Right lung (tissue), 5 donors: ENCODE results near the gene LCAT. TPM values are rescaled to one million over a fixed set of nuclear protein-coding genes. Genes with fewer than 3 reads are reported as not detected.
"Not testable (repeated sequence)": the region's sequence is repeated elsewhere in the genome, so short reads cannot be mapped to it uniquely, and the experiment has no call there.

ENCODE experiments used
- DNase-seq, 2 donors: peaks; one replicate each; pipeline ENCODE4 v3.0.0-alpha.2; 2013
- polyA plus RNA-seq, 5 donors: library from polyadenylated mRNA; unstranded; fragments of 120-200 nt; gene quantifications; one replicate each; pipeline versions ENCODE4 v1.2.1 to v1.2.3, GENCODE V29; 2013; ENCODE audit warnings: inconsistent platforms in 1 of 5, low replicate concordance in 1 of 5; ENCODE audit not compliant: insufficient read length in 5 of 5, insufficient read depth in 1 of 5

LCAT gene
- polyA plus RNA-seq, 5 donors, result 19.7 to 31.4 (median 27.9) TPM

GRCh38 chr16:67915831-67916723 is 27.8 kb downstream of the LCAT start:
- DNase-seq, result no peak

- not testable (repeated sequence) for DNase-seq
Observed at GRCh38 chr16:67915496-67915769, 28.5 kb downstream of the LCAT start.

- DNase-seq, result no peak
Observed at GRCh38 chr16:67914758-67915495, 29.0 kb downstream of the LCAT start.

DNA sequence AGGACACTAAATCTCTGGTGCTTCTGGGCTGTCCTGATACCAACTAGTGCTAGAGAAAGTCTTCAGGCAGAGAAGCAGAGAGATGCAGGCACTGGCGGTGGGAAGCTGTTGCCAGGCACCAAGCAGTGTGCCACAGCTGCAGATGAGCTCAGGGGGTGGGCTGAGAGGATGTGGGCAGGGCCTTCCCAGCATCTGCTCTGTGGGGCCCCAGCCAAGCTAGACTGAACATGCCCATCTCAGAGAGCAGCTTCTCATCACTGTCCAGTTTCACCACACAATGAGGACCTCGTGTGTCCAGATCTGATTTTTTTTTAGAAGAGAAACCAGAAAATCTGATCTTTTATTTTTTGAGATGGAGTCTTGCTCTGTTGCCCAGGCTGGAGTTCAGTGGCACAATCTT is 33.8 kb downstream of the LCAT start:
- DNase-seq, result no peak

- no peak for DNase-seq
Observed at GRCh38 chr16:67909056-67909742, 34.7 kb downstream of the LCAT start.

DNA sequence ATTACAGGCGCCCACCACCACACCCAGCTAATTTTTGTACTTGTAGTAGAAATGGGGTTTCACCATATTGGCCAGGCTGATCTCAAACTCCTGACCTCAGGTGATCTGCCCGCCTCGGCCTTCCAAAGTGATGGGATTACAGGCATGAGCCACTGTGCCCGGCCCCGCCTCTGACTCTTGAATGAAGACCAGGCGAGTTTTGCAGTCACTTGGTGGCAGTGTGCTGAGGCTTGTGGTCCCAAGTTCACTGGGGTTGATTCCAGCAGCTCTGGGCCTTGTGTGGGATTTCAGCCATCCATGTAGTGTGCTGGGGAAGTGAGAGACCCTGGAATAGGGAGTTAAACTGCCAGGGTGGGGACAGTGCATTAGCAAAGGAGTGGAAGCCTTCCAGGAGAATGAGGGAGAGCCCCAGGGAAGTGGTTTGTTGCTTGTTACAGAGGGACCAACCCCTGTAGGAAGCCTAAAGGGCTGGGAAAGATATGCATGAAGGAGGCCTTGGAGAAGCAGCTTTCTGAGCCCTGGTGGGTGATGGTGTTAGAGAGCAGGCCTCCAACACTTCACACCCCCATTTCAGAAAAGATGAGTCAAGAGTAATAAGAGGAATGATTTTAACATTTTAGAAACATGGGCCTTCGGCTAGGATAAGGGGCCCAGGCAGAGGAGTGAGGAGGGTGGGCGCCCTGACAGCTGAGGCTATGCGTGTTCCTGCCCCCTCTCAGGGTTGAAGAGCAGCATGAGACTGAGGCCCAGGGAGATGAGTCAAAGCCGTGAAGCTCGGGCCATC is 36.3 kb downstream of the LCAT start:
- no peak for DNase-seq

DNA sequence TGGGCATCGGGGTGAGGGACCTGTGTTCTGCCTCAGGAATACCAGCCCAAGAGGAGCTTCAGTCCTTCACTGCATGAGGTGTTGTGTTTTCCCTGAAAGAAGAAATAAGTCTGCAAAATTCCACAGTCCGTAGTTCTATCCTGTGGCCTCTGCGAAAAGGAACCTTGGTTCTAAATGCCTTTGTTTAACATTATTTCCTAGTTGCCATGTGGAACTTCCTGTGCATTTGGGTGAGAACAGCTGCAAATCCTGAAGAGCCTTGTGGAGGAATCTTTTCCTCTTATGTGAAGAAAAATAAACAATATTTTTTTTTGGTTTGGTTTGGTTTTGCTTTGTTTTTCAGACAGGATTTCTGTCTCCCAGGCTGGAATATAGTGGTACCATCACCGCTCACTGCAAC is 41.1 kb downstream of the LCAT start:
- DNase-seq, result no peak

GRCh38 chr16:67901734-67902133 is 42.2 kb downstream of the LCAT start:
- no peak for DNase-seq

DNA sequence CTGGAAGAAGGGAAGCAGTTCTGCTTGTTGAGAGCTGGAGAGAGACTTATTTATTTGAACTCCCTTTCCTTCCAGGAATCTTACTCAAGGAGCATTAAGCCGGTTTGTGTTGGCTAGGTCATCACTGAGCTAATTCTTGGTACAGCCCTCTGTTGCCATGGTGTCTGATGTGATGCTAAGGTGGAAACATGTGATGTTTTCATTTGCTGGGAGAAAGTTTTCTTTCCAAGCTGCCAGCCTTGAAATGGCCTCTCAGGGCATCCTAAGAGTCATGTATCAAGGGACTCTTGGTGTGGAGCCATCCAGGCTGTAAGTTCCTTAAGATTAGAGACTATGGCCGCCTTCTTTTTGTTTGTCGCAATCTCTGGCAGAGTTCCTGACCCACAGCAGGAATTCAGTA is 46.7 kb downstream of the LCAT start:
- no peak for DNase-seq

- no peak for DNase-seq
Observed at GRCh38 chr16:67893743-67894399, 50.0 kb downstream of the LCAT start.

- peak; percentile 93 to 94 for DNase-seq
Observed at GRCh38 chr16:67892899-67893742, 50.8 kb downstream of the LCAT start, which contains the start of gene PSKH1. PSKH1 (plus strand) TSS chr16:67893254; CDS start chr16:67908750, 15,496 bp downstream.

DNA sequence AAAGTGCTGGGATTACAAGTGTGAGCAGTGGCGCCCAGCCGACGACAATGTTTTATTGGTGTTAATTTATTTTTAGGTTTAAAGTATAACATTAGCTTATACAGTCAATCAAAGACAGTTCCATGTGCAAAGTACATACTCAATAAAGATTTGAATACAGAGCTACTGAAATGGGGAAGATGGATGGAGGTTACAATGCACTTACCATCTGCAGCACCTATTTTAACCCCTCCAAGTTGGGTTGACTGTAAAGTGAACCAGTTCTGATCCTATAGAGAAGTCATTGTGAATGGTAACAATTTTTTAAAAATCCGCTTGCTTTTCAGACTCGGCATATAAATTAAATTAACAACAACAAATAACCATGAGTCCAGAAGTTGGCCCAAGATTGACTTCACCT is 51.5 kb downstream of the LCAT start:
- no peak for DNase-seq

Other genes starting within 250 kb of the LCAT start
- 10 to 100 TPM; 28.1 to 40.8 (median 36.1) TPM for gene GFOD2, start 224.8 kb downstream of the LCAT start, polyA plus RNA-seq
- 10 to 100 TPM; 27.8 to 48.2 (median 36.8) TPM for gene RANBP10, start 137.6 kb downstream of the LCAT start, polyA plus RNA-seq
- 1 to 10 TPM; 4.8 to 7.4 (median 6.6) TPM for gene TSNAXIP1, start 137.2 kb downstream of the LCAT start, polyA plus RNA-seq
- 10 to 100 TPM; 23.9 to 34.0 (median 28.5) TPM for gene THAP11, start 101.8 kb downstream of the LCAT start, polyA plus RNA-seq
- 100 to 1,000 TPM; 106 to 132 (median 111) TPM for gene NUTF2, start 97.2 kb downstream of the LCAT start, polyA plus RNA-seq
- gene CENPT, start 96.4 kb downstream of the LCAT start, polyA plus RNA-seq, result 10 to 100 TPM; 46.6 to 63.5 (median 55.7) TPM
- 10 to 100 TPM; 57.8 to 86.4 (median 78.3) TPM for gene EDC4, start 71.1 kb downstream of the LCAT start, polyA plus RNA-seq
- 1 to 10 TPM in 4 of 5 donors, under 1 TPM in 1; 0.60 to 3.5 (median 2.2) TPM for gene NRN1L, start 59.2 kb downstream of the LCAT start, polyA plus RNA-seq
- gene PSKH1, start 50.9 kb downstream of the LCAT start, polyA plus RNA-seq, result 10 to 100 TPM; 21.5 to 33.5 (median 25.7) TPM
- 1 to 10 TPM; 2.9 to 7.5 (median 3.8) TPM for gene CTRL, start 12.3 kb downstream of the LCAT start, polyA plus RNA-seq
- gene PSMB10, start 7.3 kb downstream of the LCAT start, polyA plus RNA-seq, result 10 to 100 TPM; 20.6 to 39.0 (median 27.0) TPM
- gene SLC12A4, start 24.5 kb upstream of the LCAT start, polyA plus RNA-seq, result 10 to 100 TPM; 36.1 to 53.9 (median 47.5) TPM
- gene DPEP3, start 36.4 kb upstream of the LCAT start, polyA plus RNA-seq, result under 1 TPM in 1 of 5 donors, not detected in 4; 0.05 TPM
- gene DPEP2, start 55.4 kb upstream of the LCAT start, polyA plus RNA-seq, result 1 to 10 TPM; 1.9 to 3.0 (median 2.3) TPM
- not detected for gene DPEP2NB, start 71.8 kb upstream of the LCAT start, polyA plus RNA-seq
- gene DDX28, start 79.1 kb upstream of the LCAT start, polyA plus RNA-seq, result 1 to 10 TPM; 5.1 to 7.6 (median 6.8) TPM
- gene DUS2, start 79.2 kb upstream of the LCAT start, polyA plus RNA-seq, result 10 to 100 TPM; 13.8 to 17.9 (median 14.4) TPM
- gene NFATC3, start 141.2 kb upstream of the LCAT start, polyA plus RNA-seq, result 10 to 100 TPM; 29.8 to 42.9 (median 40.5) TPM